Measurements from ENCODE around the gene ZNF780A.

GRCh38 chr19:40070058-40070457 is 20.7 kb downstream of the ZNF780A start:
- TF ChIP-seq POLR2A (IDR thresholded peaks at IDR 0.05; ENCODE audit: low read depth, low read length) (no peak), POLR2AphosphoS5 (IDR thresholded peaks at IDR 0.05; ENCODE audit: low read depth, low read length) (no peak), TAF1 (IDR thresholded peaks at IDR 0.05; ENCODE audit: low read depth, low read length) (no peak), PAX5 (IDR thresholded peaks at IDR 0.05; ENCODE audit: insufficient read depth, low read length, severe bottlenecking) (no peak)

Data from GM12891 (cell line).